ENCODE data around the gene DROSHA.

- TF ChIP-seq EZH2 (IDR thresholded peaks at IDR 0.05; ENCODE audit: borderline replicate concordance, low read depth, low read length, severe bottlenecking) (no peak), MYC (IDR thresholded peaks at IDR 0.05; ENCODE audit: low read depth, low read length) (no peak), POLR2AphosphoS5 (IDR thresholded peaks at IDR 0.05; ENCODE audit: insufficient read depth, low read depth, low read length) (no peak), CTCF (IDR thresholded peaks at IDR 0.05; ENCODE audit: extremely low read depth in 1 of 2, insufficient read depth in 1 of 2, low read depth in 1 of 2, low read length in 2 of 2) (no peak), POLR2A (IDR thresholded peaks at IDR 0.05; ENCODE audit: low read depth, low read length) (no peak), MAX (IDR thresholded peaks at IDR 0.05; ENCODE audit: insufficient read depth, insufficient read length) (no peak), FOS (IDR thresholded peaks at IDR 0.05; ENCODE audit: borderline replicate concordance, insufficient read depth, low read length) (no peak)
Observed at GRCh38 chr5:31433229-31433628, 98.7 kb downstream of the DROSHA start.

Data from endothelial cell of umbilical vein (primary cell).